NCI-H82 (cell line): Measurements from ENCODE around the gene CSGALNACT2.

Source experiments
- DNase-seq: peaks from one replicate; lab custom pipeline; 2025; lab: John Stamatoyannopoulos, UW

The CSGALNACT2 gene

GRCh38 chr10:43202657-43203447, 64.6 kb downstream of the CSGALNACT2 start:
- peak; percentile 38 for DNase-seq

- DNase-seq = peak; percentile 67
Measured at GRCh38 chr10:43203448-43204041, 65.3 kb downstream of the CSGALNACT2 start.

GRCh38 chr10:43204042-43204942, 66.0 kb downstream of the CSGALNACT2 start:
- no peak for DNase-seq

GRCh38 chr10:43204943-43205671, 66.9 kb downstream of the CSGALNACT2 start:
- DNase-seq = peak; percentile 80

GRCh38 chr10:43205681-43206390, 67.6 kb downstream of the CSGALNACT2 start:
- DNase-seq = no peak

- no peak for DNase-seq
Measured at GRCh38 chr10:43206391-43207235, 68.4 kb downstream of the CSGALNACT2 start.

GRCh38 chr10:43208147-43209073, 70.2 kb downstream of the CSGALNACT2 start:
- no peak for DNase-seq

- DNase-seq = no peak
Measured at GRCh38 chr10:43209074-43209455, 70.8 kb downstream of the CSGALNACT2 start.

- no peak for DNase-seq
Measured at GRCh38 chr10:43209651-43210141, 71.5 kb downstream of the CSGALNACT2 start.

GRCh38 chr10:43210556-43210955, 72.3 kb downstream of the CSGALNACT2 start:
- no peak for DNase-seq

- DNase-seq = no peak
Measured at GRCh38 chr10:43211030-43211429, 72.8 kb downstream of the CSGALNACT2 start.

GRCh38 chr10:43211431-43212042, 73.3 kb downstream of the CSGALNACT2 start:
- DNase-seq = no peak

- DNase-seq = no peak
Measured at GRCh38 chr10:43212043-43212721, 73.9 kb downstream of the CSGALNACT2 start.

GRCh38 chr10:43214071-43214955, 76.1 kb downstream of the CSGALNACT2 start:
- no peak for DNase-seq

GRCh38 chr10:43214956-43215561, 76.8 kb downstream of the CSGALNACT2 start:
- DNase-seq = no peak

- no peak for DNase-seq
Measured at GRCh38 chr10:43215758-43216455, 77.7 kb downstream of the CSGALNACT2 start.
